Panc1 (cell line): Measurements from ENCODE around the gene WDR31. TPM values are rescaled to one million over a fixed set of nuclear protein-coding genes. Genes with fewer than 3 reads are reported as not detected.

Experiments
- ATAC-seq: fragments of 200-7000 bp; cut with Tn5 transposase; 2 replicates; pipeline ENCODE4 v1.9.1; 2020; ENCODE audit warnings: mild to moderate bottlenecking, moderate library complexity
- BruUV-seq: library from RNA; stranded (reverse); fragments of 400-500 nt; replicated peaks from 2 replicates; lab custom pipeline; 2021; lab: Mats Ljungman, UMichigan
- CTCF ChIA-PET: fragments of 300-600 bp; sonication (Branson Sonifier 250); formaldehyde crosslinking; loops from one replicate; lab custom pipeline; 2022; ENCODE audit warnings: antibody characterized with exemption; lab: Charles Lee
- POLR2A ChIA-PET: fragments of 300-600 bp; sonication (Branson Sonifier 250); formaldehyde crosslinking; loops from one replicate; lab custom pipeline; 2022; ENCODE audit warnings: antibody characterized with exemption; lab: Charles Lee
- DNase-seq: peaks from one replicate; pipeline ENCODE4 v3.0.0-alpha.2; 2010; ENCODE audit warnings: low read depth, low spot score
- H3K27ac ChIP-seq: 2 replicates; pipeline ENCODE4 v1.5.1; 2011; ENCODE audit warnings: mild to moderate bottlenecking, low read length, inconsistent platforms
- H3K27me3 ChIP-seq: fragments of 200-500 bp; sonication (Bioruptor generic); 2 replicates; pipeline ENCODE4 v1.6.0; 2014; ENCODE audit warnings: low read length, inconsistent platforms; ENCODE audit not compliant: control insufficient read depth, insufficient read depth
- H3K36me3 ChIP-seq: fragments of 200-500 bp; sonication (Bioruptor generic); 2 replicates; pipeline ENCODE4 v1.5.1; 2014; ENCODE audit warnings: inconsistent platforms, mild to moderate bottlenecking, low read length, moderate library complexity; ENCODE audit not compliant: control insufficient read depth, insufficient read depth
- H3K4me1 ChIP-seq: 2 replicates; pipeline ENCODE4 v1.5.1; 2011; ENCODE audit warnings: inconsistent platforms, mild to moderate bottlenecking, low read length, moderate library complexity; ENCODE audit not compliant: control insufficient read depth, insufficient read depth
- H3K4me3 ChIP-seq, 2 experiments: 2 replicates each; pipeline ENCODE4 v1.5.1; 2011 to 2012; ENCODE audit warnings: low read depth in 2 of 2, low read length in 2 of 2, mild to moderate bottlenecking in 2 of 2, inconsistent platforms in 1 of 2, moderate library complexity in 1 of 2
- H3K9me3 ChIP-seq: fragments of 200-500 bp; sonication (Bioruptor generic); 2 replicates; pipeline ENCODE4 v1.5.1; 2014; ENCODE audit warnings: low read depth, mild to moderate bottlenecking, inconsistent platforms, low read length, moderate library complexity; ENCODE audit not compliant: control insufficient read depth, insufficient read depth
- POLR2AphosphoS5 ChIP-seq: IDR thresholded peaks from 2 replicates; pipeline ENCODE4 v1.6.1; 2012; ENCODE audit warnings: mild to moderate bottlenecking, low read depth, low read length, moderate library complexity
- REST ChIP-seq, 2 experiments: IDR thresholded peaks; 2 replicates each; pipeline ENCODE4 v1.6.1; 2011 to 2012; ENCODE audit warnings: low read depth in 2 of 2, control low read depth in 1 of 2, low read length in 1 of 2, mild to moderate bottlenecking in 1 of 2, moderate library complexity in 1 of 2; ENCODE audit not compliant: insufficient read depth in 1 of 2
- SIN3A ChIP-seq: IDR thresholded peaks from 2 replicates; pipeline ENCODE4 v1.6.1; 2012; ENCODE audit warnings: low read depth, mild to moderate bottlenecking, low read length, moderate library complexity, borderline replicate concordance; ENCODE audit not compliant: insufficient read depth
- TCF7L2 ChIP-seq: IDR thresholded peaks from 2 replicates; pipeline ENCODE4 v1.6.1; 2011; ENCODE audit warnings: mild to moderate bottlenecking, low read depth, low read length, inconsistent platforms
- in situ Hi-C: cut with HindIII; loops from 2 replicates; pipeline ENCODE4 v1.10.0; 2016; ENCODE audit warnings: low sequenced_read_pairs, low pct_unique_long_range_greater_than_20kb
- intact Hi-C: fragments of 100-400 bp; cut with micrococcal nuclease; formaldehyde crosslinking; loops from one replicate; pipeline ENCODE4 v1.10.0; 2022; ENCODE audit not compliant: unreplicated experiment
- total RNA-seq: library from RNA; stranded (reverse); gene quantifications from one replicate; pipeline ENCODE4 v1.2.1, GENCODE V29; 2021; ENCODE audit not compliant: unreplicated experiment
- TF ChIP-seq, protein P1 (sequence below): fragments of 450-650 bp; IDR thresholded peaks from 2 replicates; pipeline ENCODE4 v1.5.1; 2017; ENCODE audit warnings: mild to moderate bottlenecking

Gene WDR31
- total RNA-seq, 1 experiment from 2014 or later, result 0.80 TPM

- no peaks in the 10 kb centered on the region for H3K27me3 ChIP-seq
- no peak for ATAC-seq
- ChIA-PET POLR2A (no interaction called here), CTCF (no interaction called here)
- no peak overlapping the region for H3K4me3 ChIP-seq
- no peak for TF ChIP-seq REST (IDR thresholded peaks at IDR 0.05; ENCODE audit: insufficient read depth in 1 of 2, low read depth in 2 of 2, low read length in 1 of 2)
- TF ChIP-seq POLR2AphosphoS5, result no peak
- TF ChIP-seq TCF7L2, result no peak
- TF ChIP-seq, protein P1, sequence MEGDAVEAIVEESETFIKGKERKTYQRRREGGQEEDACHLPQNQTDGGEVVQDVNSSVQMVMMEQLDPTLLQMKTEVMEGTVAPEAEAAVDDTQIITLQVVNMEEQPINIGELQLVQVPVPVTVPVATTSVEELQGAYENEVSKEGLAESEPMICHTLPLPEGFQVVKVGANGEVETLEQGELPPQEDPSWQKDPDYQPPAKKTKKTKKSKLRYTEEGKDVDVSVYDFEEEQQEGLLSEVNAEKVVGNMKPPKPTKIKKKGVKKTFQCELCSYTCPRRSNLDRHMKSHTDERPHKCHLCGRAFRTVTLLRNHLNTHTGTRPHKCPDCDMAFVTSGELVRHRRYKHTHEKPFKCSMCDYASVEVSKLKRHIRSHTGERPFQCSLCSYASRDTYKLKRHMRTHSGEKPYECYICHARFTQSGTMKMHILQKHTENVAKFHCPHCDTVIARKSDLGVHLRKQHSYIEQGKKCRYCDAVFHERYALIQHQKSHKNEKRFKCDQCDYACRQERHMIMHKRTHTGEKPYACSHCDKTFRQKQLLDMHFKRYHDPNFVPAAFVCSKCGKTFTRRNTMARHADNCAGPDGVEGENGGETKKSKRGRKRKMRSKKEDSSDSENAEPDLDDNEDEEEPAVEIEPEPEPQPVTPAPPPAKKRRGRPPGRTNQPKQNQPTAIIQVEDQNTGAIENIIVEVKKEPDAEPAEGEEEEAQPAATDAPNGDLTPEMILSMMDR, result no peak
- TF ChIP-seq SIN3A, result no peak
- intact Hi-C loops, result no loop called here
- DNase-seq, result no peak
- in situ Hi-C loops, result no loop called here
- no peak overlapping the region for H3K27ac ChIP-seq
- BruUV-seq, result no TSS peak
- H3K9me3 ChIP-seq, result no peaks in the 10 kb centered on the region
- H3K4me1 ChIP-seq, result no peaks in the 10 kb centered on the region
- H3K36me3 ChIP-seq, result no peaks in the 10 kb centered on the region
Observed at GRCh38 chr9:113307396-113307975, 32.6 kb downstream of the WDR31 start.

DNA sequence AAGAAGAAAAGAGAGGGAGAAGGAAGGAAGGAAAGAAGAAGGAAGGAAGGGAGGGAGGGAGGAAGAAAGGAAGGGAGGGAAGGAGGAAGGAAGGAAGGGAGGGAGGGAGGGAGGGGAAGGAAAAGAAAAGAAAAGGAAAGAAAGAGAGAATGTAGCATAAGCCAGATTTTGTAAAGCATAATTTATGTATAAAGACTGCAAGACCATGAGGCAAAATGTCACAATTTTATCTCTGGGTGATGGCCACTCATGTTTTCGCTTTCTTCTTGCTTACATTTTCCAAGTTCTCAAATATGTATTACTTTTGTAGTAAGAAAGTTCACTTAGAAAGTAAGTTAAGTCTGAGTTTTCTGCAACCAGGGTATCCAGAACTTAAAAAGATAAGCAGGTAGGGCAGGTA, 33.5 kb downstream of the WDR31 start:
- no peak for TF ChIP-seq TCF7L2
- TF ChIP-seq, protein P1, result no peak
- no peak for TF ChIP-seq REST (IDR thresholded peaks at IDR 0.05; ENCODE audit: insufficient read depth in 1 of 2, low read depth in 2 of 2, low read length in 1 of 2)
- no peak for TF ChIP-seq POLR2AphosphoS5
- no peak for TF ChIP-seq SIN3A
- POLR2A ChIA-PET, result no interaction called here
- in situ Hi-C loops, result no loop called here
- Histone ChIP-seq H3K27ac (no peak overlapping the region), H3K27me3 (no peaks in the 10 kb centered on the region), H3K9me3 (no peaks in the 10 kb centered on the region), H3K36me3 (no peaks in the 10 kb centered on the region), H3K4me1 (no peaks in the 10 kb centered on the region), H3K4me3 (no peak overlapping the region)
- DNase-seq (no peak), ATAC-seq (no peak)
- intact Hi-C loops, result no loop called here
- CTCF ChIA-PET, result no interaction called here
- BruUV-seq, result no TSS peak
